Calu3 (cell line): ENCODE results near the gene RSPH1. TPM values are rescaled to one million over a fixed set of nuclear protein-coding genes. Genes with fewer than 3 reads are reported as not detected.
A peak's percentile ranks its signal among the peaks of the same experiment; 100 is the strongest.

Experiments
- BruUV-seq: library from RNA; stranded (reverse); fragments of 400-500 nt; replicated peaks from 2 replicates; lab custom pipeline; 2021; lab: Mats Ljungman, UMichigan
- CTCF ChIA-PET: fragments of 300-600 bp; sonication (Branson Sonifier 250); formaldehyde crosslinking; loops from one replicate; lab custom pipeline; 2022; ENCODE audit warnings: antibody characterized with exemption; lab: Charles Lee
- DNase-seq: peaks from one replicate; pipeline ENCODE4 v3.0.0; 2022
- H3K27ac Mint-ChIP-seq: one replicate; pipeline ENCODE4 v1.8.0; 2022; ENCODE audit warnings: mixed read lengths; ENCODE audit not compliant: unreplicated experiment
- H3K27me3 Mint-ChIP-seq: one replicate; pipeline ENCODE4 v1.8.0; 2022; ENCODE audit warnings: mixed read lengths; ENCODE audit not compliant: unreplicated experiment
- H3K36me3 Mint-ChIP-seq: one replicate; pipeline ENCODE4 v1.8.0; 2022; ENCODE audit warnings: mild to moderate bottlenecking, moderate library complexity, mixed read lengths; ENCODE audit not compliant: insufficient read depth, unreplicated experiment
- H3K4me1 Mint-ChIP-seq: one replicate; pipeline ENCODE4 v1.8.0; 2022; ENCODE audit warnings: mild to moderate bottlenecking, low read depth, mixed read lengths; ENCODE audit not compliant: unreplicated experiment
- H3K4me3 Mint-ChIP-seq: one replicate; pipeline ENCODE4 v1.8.0; 2022; ENCODE audit warnings: mild to moderate bottlenecking, low read depth, moderate library complexity, mixed read lengths; ENCODE audit not compliant: unreplicated experiment
- H3K9me3 Mint-ChIP-seq: one replicate; pipeline ENCODE4 v1.8.0; 2022; ENCODE audit warnings: low read depth, mixed read lengths; ENCODE audit not compliant: unreplicated experiment
- intact Hi-C: fragments of 100-400 bp; cut with micrococcal nuclease; formaldehyde crosslinking; loops from one replicate; pipeline ENCODE4 v1.10.0; 2022; ENCODE audit not compliant: unreplicated experiment
- total RNA-seq: library from RNA; stranded (reverse); gene quantifications from 2 replicates; pipeline ENCODE4 v1.2.3, GENCODE V29; 2022
- TF ChIP-seq, protein P1 (sequence below): fragments of 200-600 bp; IDR thresholded peaks from one replicate; pipeline ENCODE4 v1.8.0; 2022; ENCODE audit warnings: antibody characterized with exemption; ENCODE audit not compliant: unreplicated experiment

RSPH1 gene
- total RNA-seq, 1 experiment from 2014 or later: 2.2 TPM

DNA sequence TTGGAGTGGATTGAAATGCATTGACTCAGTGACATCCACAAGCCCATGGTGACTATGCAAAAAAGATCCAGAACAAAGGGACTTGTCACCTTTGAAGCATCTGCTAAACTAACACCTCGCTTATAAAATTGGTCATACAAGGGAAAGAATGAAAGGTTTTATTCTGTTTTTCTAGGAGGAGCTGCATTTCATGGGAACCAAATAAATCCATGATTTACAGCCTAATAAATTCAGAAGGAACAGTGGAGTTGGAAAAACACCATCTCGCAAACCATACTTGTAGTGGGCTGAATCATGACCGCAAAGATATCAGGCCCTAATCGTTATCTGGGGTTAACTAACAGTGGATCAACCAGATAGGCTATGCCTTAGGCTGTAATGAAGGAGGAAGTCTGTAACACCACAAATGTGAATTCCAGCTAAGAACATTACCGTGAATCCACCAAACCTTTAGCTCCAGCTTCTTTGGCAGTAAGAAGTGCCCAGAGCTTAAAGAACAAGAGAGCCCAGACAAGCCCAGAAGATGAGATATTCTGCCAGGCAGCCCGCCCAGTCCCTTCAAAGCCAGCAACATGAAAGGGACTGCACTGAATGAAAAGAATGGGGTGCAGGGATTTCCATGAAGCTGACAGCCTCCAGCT lies 27.4 kb downstream of the RSPH1 start:
- H3K9me3 Mint-ChIP-seq: peaks cover 2% of the 10 kb centered on the region
- H3K27ac Mint-ChIP-seq: peak overlapping the region; percentile 13
- TF ChIP-seq, protein P1, sequence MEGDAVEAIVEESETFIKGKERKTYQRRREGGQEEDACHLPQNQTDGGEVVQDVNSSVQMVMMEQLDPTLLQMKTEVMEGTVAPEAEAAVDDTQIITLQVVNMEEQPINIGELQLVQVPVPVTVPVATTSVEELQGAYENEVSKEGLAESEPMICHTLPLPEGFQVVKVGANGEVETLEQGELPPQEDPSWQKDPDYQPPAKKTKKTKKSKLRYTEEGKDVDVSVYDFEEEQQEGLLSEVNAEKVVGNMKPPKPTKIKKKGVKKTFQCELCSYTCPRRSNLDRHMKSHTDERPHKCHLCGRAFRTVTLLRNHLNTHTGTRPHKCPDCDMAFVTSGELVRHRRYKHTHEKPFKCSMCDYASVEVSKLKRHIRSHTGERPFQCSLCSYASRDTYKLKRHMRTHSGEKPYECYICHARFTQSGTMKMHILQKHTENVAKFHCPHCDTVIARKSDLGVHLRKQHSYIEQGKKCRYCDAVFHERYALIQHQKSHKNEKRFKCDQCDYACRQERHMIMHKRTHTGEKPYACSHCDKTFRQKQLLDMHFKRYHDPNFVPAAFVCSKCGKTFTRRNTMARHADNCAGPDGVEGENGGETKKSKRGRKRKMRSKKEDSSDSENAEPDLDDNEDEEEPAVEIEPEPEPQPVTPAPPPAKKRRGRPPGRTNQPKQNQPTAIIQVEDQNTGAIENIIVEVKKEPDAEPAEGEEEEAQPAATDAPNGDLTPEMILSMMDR: no peak
- H3K4me3 Mint-ChIP-seq: no peak overlapping the region
- H3K36me3 Mint-ChIP-seq: peaks cover 16% of the 10 kb centered on the region
- no peak for DNase-seq
- H3K27me3 Mint-ChIP-seq: no peaks in the 10 kb centered on the region
- intact Hi-C loops: loop anchor here (5.0 kb wide), 1 partner anchor 49 kb away; no protein-coding TSS in a partner anchor
- peaks cover 62% of the 10 kb centered on the region for H3K4me1 Mint-ChIP-seq
- no TSS peak for BruUV-seq
- CTCF ChIA-PET: interaction anchor here (1.3 kb wide), 1 partner anchor 56 kb away, joined by 4 read pairs; no protein-coding TSS in a partner anchor

- TF ChIP-seq, protein P1: no peak
- peaks cover 22% of the 10 kb centered on the region for H3K36me3 Mint-ChIP-seq
- H3K27me3 Mint-ChIP-seq: no peaks in the 10 kb centered on the region
- CTCF ChIA-PET: interaction anchor here (0.6 to 1.3 kb wide), 3 partner anchors 58 to 252 kb away, joined by 3 to 4 read pairs (median 4); no protein-coding TSS in a partner anchor
- no TSS peak for BruUV-seq
- peaks cover 2% of the 10 kb centered on the region for H3K9me3 Mint-ChIP-seq
- peak; percentile 25 for DNase-seq
- H3K27ac Mint-ChIP-seq: peak overlapping the region; percentile 52
- intact Hi-C loops: loop anchor here (5.0 kb wide), 1 partner anchor 50 kb away; no protein-coding TSS in a partner anchor
- H3K4me1 Mint-ChIP-seq: peaks cover 71% of the 10 kb centered on the region
- H3K4me3 Mint-ChIP-seq: no peak overlapping the region
These were observed 28.7 kb downstream of the RSPH1 start for GRCh38 chr21:42467140-42467983.

DNA sequence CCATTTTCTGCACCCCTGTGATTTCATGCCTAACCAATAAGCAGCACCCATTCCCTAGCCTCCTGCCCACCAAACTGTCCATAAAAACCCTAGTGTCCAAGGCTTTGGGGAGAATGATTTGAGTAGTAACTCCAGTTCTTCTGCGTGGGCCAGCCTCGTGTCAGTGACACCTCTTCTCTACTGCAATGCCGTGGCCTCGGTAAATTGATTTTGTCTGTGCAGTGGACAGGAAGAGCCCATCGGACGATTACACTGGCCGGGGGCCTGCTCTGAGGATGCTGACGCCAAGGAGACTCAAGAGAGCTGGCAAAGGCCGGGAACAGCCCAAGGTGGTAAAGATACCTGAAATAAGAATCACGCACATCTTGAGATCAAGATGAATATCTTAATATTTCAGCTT lies 29.3 kb downstream of the RSPH1 start:
- CTCF ChIA-PET: interaction anchor here (0.6 to 1.3 kb wide), 3 partner anchors 59 to 251 kb away, joined by 3 to 4 read pairs (median 4); no protein-coding TSS in a partner anchor
- Mint-ChIP-seq H3K27ac (no peak overlapping the region), H3K27me3 (no peaks in the 10 kb centered on the region), H3K36me3 (peaks cover 22% of the 10 kb centered on the region), H3K4me1 (peaks cover 75% of the 10 kb centered on the region), H3K9me3 (peaks cover 2% of the 10 kb centered on the region), H3K4me3 (no peak overlapping the region)
- TF ChIP-seq, protein P1: no peak
- intact Hi-C loops: loop anchor here (5.0 kb wide), 1 partner anchor 51 kb away; no protein-coding TSS in a partner anchor
- no TSS peak for BruUV-seq
- DNase-seq: no peak

DNA sequence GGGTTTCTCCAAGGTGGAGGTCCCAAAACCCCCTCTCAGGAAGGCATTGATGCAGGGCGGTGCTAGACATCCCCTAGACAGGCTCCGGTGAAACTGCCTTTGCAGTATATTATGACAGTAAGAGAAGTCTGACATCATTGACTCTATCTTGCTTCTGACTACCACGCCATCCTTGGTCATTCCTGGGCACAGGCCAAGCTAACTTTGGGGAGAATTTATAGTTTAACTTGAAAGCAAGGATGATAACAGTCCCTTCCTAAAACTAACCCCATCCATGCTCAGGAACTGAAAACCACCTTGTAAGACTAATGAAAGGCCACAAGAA lies 30.3 kb downstream of the RSPH1 start:
- H3K36me3 Mint-ChIP-seq: peaks cover 22% of the 10 kb centered on the region
- H3K27me3 Mint-ChIP-seq: no peaks in the 10 kb centered on the region
- intact Hi-C loops: loop anchor here (5.0 kb wide), 1 partner anchor 52 kb away; no protein-coding TSS in a partner anchor
- no peak overlapping the region for H3K4me3 Mint-ChIP-seq
- DNase-seq: no peak
- H3K27ac Mint-ChIP-seq: peak overlapping the region; percentile 53
- CTCF ChIA-PET: no interaction called here
- H3K9me3 Mint-ChIP-seq: peaks cover 2% of the 10 kb centered on the region
- no TSS peak for BruUV-seq
- peaks cover 76% of the 10 kb centered on the region for H3K4me1 Mint-ChIP-seq
- TF ChIP-seq, protein P1: no peak
